NCI-H2196 treated with DMSO at 0.1 percent for 48 hours (cell line): ENCODE measurements around the gene HS2ST1.
"Not testable (repeated sequence)": the region's sequence is repeated elsewhere in the genome, so short reads cannot be mapped to it uniquely, and the experiment has no call there.

ENCODE experiments used
- DNase-seq: peaks from one replicate; lab custom pipeline; 2025; ENCODE audit not compliant: unreplicated experiment; lab: John Stamatoyannopoulos, UW

HS2ST1 gene

GRCh38 chr1:87004857-87005256 lies 90.4 kb downstream of the HS2ST1 start:
- no peak for DNase-seq

GRCh38 chr1:87007323-87007722 lies 92.9 kb downstream of the HS2ST1 start:
- no peak for DNase-seq

- not testable (repeated sequence) for DNase-seq
Observed at GRCh38 chr1:87013385-87013784, 99.0 kb downstream of the HS2ST1 start.

- peak; percentile 3 for DNase-seq
Observed at GRCh38 chr1:87017998-87018672, 103.7 kb downstream of the HS2ST1 start.

- no peak for DNase-seq
Observed at GRCh38 chr1:87023326-87023725, 108.9 kb downstream of the HS2ST1 start.

GRCh38 chr1:87024936-87025540 lies 110.6 kb downstream of the HS2ST1 start:
- DNase-seq = peak; percentile 39

GRCh38 chr1:87027561-87027960 lies 113.1 kb downstream of the HS2ST1 start:
- DNase-seq = not testable (repeated sequence)

- DNase-seq = no peak
Observed at GRCh38 chr1:87028576-87028975, 114.1 kb downstream of the HS2ST1 start.

GRCh38 chr1:87030740-87031690 lies 116.6 kb downstream of the HS2ST1 start:
- DNase-seq = no peak

- no peak for DNase-seq
Observed at GRCh38 chr1:87034351-87034750, 119.9 kb downstream of the HS2ST1 start.

- DNase-seq = no peak
Observed at GRCh38 chr1:87039096-87039495, 124.7 kb downstream of the HS2ST1 start.

GRCh38 chr1:87042111-87042811 lies 127.8 kb downstream of the HS2ST1 start:
- DNase-seq = no peak

- DNase-seq = no peak
Observed at GRCh38 chr1:87044424-87044823, 130.0 kb downstream of the HS2ST1 start.

- DNase-seq = no peak
Observed at GRCh38 chr1:87044840-87045239, 130.4 kb downstream of the HS2ST1 start.

- DNase-seq = no peak
Observed at GRCh38 chr1:87045761-87046304, 131.4 kb downstream of the HS2ST1 start.

- no peak for DNase-seq
Observed at GRCh38 chr1:87046951-87047350, 132.5 kb downstream of the HS2ST1 start.

GRCh38 chr1:87048237-87048636 lies 133.8 kb downstream of the HS2ST1 start:
- no peak for DNase-seq

- no peak for DNase-seq
Observed at GRCh38 chr1:87051965-87052364, 137.5 kb downstream of the HS2ST1 start.

- no peak for DNase-seq
Observed at GRCh38 chr1:87052400-87052799, 138.0 kb downstream of the HS2ST1 start.

- no peak for DNase-seq
Observed at GRCh38 chr1:87052961-87053360, 138.5 kb downstream of the HS2ST1 start.

GRCh38 chr1:87053446-87053845 lies 139.0 kb downstream of the HS2ST1 start:
- DNase-seq = no peak
